Activated CD4-positive, alpha-beta T cell treated with anti-CD3 and anti-CD28 coated beads for 24 hours (primary cell): ENCODE data around the gene LY9.

Experiments
- DNase-seq, 2 donors: peaks; one replicate each; pipeline ENCODE4 v3.0.0-alpha.2; 2020; ENCODE audit warnings: low read depth in 2 of 2

LY9 gene

DNA sequence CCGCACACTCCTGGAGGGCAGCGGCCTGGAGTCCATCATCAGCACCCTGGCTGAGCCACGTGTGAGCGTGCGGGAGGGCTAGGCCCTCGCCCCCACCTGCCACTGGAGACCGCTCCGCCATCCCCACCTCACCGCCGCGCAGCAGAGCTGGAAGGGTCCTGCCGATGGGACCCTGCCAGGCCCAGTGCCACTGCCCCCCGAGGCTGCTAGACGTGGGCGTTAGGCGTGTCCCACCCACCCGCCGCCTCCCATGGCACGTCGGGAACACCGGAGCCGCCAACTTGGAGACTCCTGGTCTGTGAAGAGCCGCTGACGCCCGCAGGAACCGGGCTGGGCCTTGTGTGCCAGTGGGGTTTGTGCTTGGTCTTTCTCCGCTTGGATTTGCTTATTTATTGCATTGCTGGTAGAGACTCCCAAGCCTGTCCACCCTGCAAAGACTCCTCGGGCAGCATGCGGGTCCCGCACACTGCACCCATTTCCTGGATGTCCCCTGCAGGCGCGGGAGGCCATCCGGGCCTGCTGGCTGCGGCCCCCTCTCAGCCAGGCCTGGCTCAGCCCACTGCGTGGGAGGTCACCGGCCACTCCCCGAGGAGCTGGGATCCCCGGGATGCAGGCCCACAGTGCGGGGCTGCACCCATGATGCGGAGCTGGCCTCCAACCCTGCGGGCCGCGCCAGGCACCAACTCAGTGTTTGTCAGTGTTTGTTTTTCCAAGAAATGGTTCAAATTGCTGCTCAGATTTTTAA is 6.0 kb downstream of the LY9 start:
- no peak for DNase-seq

DNA sequence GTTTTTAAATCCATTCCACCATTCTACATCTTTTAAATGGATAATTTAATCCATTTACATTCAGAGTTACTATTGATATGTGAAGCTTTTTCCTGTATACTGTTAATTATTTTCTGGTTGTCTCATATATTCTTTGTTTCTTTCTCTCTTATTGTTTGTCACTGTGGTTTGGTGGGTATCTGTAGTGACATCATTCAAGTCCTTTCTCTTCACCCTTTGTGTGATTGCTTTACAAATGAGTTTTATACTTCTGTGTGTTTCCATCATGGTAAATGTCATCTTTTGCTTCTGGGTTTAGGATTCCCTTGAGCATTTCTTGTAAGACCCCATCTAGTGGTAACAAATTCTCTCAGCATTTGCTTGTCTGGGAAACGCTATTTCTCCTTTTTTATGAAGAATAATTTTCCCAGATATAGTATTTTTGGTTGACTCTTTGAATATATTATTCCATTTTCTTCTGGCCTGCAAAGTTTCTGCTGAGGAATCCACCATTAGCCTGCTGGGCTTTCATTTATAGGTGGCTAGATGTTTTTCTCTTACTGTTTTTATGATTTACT is 10.2 kb downstream of the LY9 start:
- no peak for DNase-seq

DNA sequence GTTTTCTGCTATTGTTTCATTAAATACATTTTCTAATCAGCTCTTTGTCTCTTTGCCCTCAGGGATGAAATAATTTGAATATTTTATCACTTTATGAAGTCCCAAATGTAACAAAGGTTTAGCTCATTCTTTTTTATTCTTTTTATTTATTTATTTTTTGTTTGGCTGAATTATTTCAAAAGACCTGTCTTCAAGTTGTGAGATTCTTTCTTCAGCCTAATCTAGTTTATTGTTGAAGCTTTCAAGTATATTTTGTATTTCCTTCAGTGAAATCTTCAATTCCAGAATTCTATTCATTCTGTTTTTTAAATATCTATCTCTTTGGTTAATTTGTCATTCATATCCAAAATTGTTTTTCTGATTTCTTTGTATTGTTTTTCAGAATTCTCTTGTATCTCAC is 10.8 kb downstream of the LY9 start:
- no peak for DNase-seq

DNA sequence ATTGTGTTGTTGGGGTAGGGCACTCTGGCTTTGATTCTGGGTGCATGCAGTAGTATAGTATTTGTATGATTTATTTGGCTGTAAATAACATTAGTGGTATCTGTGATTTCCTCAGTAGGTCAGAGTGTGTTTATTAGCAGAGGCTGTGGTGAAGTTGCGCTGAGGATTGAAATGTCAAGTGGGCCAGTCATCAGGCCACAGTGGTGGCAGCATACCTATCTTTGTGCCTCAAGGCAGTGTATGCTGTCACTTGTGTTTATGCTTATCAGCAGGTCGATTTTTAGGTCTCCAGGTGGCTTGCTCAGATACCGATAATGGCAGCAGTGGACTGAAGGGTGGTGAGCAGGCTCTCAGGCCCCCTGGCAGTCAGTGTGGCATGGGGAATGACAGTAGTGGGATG is 11.3 kb downstream of the LY9 start:
- no peak for DNase-seq

DNA sequence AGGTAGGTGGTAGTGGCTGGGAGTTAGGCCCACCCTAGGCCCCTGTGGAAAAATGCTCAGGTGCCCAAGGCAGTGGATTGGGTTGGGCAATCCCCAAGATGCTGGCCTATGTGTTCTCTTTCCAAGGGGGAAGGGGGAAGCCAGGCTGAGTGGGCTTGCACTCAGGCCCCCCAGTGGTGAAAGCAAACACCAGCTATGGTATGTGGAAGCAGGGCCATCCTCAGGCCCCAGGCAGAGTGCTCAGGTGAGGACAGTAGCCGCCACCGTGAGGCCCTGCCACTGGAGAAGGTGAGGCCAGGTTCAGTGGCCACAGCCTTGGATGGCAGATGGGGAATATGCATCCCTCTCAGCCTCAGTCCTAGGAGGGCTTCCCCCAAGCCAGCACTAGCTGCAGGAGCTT is 11.8 kb downstream of the LY9 start:
- DNase-seq: no peak

DNA sequence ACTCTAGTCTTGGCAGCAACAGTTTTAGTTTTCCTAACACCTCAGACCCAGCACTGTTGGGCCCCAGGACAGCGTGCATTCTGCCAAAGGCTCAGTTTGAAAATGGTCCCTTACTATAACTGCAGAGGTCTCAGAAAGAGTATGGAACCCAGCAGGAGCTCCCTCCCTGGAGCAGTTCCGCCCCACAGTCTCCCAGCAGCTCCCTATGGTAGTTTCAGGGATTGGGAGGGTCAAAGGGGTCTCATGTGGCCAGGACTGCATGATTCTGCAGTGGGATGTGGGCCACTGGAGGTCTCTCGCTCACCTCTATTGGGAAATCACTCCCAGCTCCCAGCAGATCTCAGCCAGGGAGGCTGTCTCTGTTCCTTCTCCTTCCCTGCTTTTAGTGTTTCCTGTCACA is 12.3 kb downstream of the LY9 start:
- no peak for DNase-seq

DNA sequence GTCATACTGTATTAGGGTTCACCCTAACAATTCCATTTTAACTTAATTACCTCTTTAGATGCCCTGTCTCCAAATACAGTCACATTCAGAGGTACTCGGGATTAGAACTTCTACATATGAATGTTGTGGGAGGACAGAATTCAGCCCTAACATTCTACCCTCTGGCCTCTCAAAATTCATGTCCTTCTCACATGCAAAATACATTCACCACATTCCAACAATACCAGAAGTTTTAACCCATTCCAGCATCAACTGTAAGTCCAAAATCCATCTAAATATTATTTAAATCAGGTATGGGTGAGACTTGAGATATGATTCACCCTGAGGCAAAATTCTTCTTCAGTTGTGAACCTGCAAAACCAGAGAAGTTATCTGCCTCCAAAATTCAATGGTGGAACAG is 14.5 kb downstream of the LY9 start:
- DNase-seq: no peak

DNA sequence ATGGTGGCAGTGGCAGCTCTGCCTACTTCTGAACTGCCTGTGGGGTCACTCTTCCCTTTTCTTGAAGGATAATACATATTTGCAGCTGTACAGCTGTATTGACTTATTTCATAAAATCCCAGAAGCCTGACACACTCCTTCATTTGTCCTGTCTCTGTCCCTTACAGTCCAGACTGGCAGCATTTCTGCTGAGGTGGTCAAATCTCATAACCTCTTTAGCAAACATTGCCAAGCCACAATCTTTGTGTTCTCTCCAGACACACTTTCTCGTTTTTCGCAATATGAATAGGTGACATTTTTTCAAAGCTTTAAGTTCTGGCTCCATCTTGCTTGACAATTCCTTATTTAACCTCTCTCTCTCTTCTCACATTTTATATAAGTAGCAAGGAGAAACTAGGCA is 15.2 kb downstream of the LY9 start:
- no peak for DNase-seq

DNA sequence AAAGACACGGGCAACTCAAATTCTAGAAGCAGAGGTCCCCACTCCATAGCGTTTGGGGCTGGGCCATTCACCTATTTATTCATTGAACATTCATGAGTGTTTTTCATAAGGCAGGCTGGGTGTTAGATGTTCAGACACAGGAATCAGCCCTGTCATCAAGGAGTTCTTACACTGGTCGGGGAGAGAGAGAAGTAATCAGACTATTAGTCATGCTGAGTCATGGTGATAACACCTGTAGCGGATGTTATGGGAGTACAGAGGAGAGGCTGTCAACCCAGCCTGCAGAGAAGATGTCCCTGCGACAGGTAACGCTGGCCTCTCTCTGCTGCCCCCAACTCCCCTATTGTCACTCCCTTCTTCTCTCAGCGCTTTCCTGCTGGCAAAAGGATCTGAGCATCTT is 17.2 kb downstream of the LY9 start:
- no peak for DNase-seq

DNA sequence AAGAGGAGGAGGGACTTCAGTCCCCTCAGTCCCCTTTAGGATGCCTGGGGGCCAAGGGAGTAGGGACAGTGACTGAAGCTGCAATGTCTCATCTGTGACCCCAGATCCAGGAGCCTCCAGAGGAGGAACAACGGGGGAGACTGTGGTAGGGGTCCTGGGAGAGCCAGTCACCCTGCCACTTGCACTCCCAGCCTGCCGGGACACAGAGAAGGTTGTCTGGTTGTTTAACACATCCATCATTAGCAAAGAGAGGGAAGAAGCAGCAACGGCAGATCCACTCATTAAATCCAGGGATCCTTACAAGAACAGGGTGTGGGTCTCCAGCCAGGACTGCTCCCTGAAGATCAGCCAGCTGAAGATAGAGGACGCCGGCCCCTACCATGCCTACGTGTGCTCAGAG is 18.3 kb downstream of the LY9 start:
- no peak for DNase-seq

DNA sequence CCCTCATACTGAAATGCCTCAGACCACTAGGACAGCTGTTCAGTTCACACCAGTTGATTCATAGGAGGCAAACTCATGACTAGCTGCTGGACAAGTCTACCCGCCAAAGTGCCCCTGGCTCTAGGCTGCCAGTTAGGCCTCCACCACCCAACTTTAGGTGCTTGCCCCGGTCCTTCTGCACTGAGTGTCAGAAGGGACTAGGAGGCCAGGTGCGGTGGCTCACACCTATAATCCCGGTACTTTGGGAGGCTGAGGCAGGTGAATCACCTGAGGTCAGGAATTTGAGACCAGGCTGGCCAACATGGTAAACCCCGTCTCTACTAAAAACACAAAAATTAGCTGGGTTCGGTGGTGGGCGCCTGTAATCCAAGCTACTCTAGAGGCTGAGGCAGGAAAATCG is 18.9 kb downstream of the LY9 start:
- no peak for DNase-seq

DNA sequence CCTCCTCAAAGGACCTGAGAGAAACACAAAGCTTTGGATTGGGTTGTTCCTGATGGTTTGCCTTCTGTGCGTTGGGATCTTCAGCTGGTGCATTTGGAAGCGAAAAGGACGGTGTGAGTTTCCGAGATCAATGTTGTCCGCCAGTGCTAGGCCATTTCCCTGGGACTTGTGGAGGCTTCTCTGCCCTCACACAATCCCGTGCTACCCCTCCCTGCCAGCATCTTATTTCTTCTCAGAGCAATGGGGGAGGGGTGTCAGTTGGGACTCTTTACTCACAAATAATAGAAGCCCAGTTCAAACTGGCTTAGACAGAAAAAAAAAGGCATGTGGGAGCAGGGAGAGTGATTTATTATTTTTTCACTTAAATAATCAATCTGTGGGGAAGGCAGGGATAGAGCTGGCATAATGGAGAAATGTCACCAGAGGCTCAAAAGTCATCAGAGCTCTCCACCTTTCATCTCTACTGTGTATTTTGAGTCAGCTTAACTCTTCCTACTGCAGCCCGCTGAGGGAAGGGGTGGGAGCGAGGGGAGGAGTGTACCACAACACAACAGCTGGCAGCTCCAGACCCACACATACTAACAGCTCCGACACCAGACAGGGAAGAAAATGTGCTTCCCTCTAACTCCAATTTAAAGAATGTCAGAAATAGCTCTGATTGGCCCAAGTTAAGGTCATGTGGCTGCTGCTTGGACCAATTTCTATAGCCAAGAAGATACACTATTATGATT is 22.4 kb downstream of the LY9 start:
- DNase-seq: no peak

DNA sequence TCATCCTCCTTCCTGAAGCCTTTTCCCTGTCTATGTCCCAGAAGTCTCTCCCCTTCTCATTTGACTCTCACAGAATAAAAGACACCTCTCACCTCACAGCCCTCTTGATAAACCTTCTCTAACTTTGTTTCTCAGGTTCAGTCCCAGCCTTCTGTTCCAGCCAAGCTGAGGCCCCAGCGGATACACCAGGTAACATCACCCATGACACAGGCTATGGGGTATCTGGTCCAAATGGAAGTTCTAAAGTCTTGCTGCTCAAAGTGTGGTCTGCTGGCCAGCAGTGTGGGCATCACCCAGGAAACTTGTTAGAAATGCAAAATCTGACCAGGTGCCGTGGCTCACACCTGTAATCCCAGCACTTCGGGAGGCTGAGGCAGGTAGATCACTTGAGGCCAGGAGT is 23.2 kb downstream of the LY9 start:
- no peak for DNase-seq

DNA sequence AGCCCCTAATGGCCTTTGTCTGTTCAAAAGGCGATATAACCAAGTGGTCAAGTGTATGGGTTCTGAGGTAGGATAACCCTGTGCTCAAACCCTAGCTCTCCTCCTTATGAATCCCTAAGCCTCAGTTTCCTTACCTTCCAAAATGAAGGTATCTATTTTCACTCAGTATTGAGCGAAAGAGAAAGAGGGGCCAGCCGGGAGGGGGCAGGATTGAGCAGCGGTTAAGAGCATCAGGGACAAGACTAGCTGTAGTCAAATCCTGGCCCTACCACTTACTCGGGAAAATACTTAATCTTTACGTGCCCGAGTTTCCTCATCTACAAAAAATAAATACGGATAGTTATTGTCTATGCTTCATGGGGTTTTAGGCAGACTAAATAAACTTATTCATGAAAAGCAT is 25.7 kb downstream of the LY9 start:
- no peak for DNase-seq

DNA sequence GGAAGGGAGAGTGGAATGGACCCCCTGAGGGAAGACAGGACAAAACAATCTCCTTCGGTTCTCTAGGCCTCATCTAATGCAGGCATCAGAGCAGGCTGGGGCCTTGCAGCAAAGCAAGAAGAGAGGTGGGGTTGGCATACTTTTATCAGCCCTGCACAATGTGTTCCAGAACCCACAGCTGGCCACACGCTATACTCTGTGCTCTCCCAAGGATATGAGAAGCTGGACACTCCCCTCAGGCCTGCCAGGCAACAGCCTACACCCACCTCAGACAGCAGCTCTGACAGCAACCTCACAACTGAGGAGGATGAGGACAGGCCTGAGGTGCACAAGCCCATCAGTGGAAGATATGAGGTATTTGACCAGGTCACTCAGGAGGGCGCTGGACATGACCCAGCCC is 27.3 kb downstream of the LY9 start:
- no peak for DNase-seq

DNA sequence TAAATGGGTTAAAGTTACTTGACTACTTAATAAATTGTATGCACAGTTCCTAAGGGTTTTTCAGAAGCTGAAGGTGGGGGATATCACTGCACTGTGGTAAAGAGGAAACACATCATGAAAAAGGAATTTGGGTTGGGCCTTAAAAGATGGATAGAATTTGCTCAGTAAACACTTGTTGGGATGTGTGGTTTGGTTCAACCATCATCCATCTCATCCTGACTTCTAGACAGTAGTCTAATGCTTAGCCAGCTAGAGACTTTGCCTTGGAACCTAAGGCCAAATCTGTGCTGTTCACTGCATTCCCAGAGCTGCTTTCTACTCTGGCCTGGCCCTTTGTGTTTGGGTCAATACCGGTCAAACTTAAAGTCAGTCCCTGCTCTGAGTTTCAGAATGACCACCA is 30.6 kb downstream of the LY9 start:
- DNase-seq: no peak

DNA sequence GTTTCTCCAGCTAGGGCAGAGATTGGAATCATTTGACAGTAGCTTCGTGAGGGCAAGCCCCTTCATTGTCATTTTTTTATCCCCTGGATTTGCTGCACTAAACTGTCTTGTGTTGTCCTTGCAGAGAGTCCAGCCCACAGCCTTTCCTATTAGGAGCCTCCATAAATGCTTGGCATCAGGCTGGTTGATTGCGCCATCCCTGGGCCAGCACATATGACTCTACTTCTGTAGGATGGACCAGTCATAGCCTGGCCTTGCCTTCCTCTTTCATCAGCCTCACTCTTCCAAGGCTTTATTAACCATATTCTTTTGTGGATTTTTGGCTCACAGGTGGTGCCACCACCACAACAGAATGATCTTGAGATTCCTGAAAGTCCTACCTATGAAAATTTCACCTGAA is 31.4 kb downstream of the LY9 start:
- no peak for DNase-seq

DNA sequence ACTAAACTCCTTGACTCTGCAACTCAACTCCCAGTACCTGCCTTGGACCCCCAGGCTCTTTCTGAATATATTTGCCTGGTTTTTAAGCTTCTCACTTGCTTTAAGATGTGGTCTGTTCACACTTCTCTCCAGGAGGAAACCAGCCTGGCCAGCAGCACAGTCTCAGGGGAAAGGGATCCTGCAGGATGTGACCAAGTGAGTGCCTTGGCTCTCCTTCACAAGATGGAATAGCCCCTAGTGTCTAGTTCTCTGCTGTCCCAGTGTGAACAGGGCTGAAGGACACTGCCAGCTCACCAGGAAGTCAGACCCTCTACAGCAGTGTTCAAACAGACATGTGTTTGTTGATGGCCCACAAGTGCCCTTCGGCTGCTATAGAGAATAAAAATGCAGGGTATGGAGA is 33.8 kb downstream of the LY9 start:
- no peak for DNase-seq

DNA sequence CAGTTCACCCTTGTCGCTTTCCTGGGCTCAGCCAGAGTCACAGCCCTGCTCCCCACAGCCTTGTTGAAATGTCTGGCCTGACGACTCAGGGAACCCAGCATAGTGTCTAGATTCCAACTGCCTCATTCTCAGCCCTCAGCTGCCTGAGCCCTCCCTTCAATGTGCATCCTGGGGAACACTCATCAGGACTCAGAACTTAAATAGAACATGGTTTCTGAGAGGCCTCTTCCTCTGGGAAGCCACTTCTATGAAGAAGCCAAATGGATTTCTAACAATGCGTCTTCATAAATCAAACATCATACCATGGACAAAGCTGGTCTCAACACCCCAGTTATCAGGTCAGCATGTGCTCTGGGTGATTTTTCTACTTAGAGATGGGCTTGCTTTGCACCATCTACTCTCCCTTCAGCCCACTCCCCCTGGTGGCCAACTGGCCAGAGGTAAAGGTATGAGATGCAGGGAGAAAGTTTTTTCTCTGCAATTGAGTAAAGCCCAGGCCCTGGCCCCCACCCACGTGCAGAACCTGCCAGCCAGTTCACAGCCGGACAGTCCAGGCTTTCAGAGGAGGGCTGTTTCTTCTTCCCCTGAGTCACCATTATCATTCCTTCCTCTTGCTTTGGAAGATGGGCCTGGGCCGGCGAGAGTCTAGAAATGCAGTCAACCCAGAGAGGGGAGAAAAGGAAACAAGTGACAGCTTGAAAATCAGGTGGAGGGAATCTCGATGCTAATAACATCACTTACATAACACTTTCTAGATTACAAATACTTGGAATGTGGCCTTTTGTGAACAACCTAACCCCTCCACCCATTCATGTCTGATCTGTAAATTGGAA is 34.6 kb downstream of the LY9 start:
- peak; percentile 69 for DNase-seq

DNA sequence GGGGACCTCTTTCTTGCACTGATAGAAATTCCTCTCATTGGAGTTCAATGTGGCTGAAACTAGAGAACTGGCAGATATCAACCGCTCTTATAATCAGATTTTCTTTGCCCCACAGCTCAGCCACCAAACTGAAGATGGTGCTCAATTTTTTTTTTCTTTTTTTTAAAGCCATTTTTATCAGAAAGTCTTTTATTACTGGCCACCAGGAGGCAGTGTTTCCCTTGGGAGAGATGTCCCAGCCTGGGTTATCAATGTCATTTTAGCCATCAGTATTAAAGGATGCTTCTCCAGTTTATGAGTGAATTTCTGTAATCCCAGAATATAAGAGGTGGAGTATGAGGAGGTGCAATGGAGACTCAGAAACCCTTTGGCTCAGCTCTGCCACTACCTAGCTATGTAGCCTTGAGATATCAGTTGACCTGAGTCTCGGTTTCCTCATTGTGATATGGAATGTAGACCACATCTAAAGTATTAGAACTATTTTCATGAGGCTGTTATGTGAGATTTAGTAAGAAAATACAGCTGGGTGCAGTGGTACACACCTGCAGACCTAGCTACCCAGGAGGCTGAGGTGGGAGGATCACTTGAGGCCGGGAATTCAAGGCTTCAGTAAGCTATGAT is 39.1 kb downstream of the LY9 start:
- DNase-seq: peak in 1 of 2 donors; percentile 53

DNA sequence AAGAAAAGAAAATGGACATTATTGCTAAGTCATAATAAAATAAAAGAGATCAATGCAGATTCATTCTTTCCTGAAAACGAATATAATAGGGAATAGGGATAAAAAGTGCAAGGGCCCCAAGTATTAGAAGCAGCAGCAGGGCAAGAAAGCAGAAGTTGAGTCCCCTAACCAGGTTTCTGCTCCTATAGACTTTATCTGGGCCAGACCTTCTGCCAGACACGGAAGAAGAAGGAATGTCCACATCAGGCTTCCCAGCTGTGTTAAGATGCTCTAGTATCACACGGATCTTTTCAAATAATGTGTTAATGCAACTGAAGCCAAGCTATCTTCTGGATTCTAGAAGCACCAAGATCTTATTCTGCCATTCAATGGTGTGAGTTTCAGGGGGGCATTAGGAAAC is 39.8 kb downstream of the LY9 start:
- DNase-seq: no peak

DNA sequence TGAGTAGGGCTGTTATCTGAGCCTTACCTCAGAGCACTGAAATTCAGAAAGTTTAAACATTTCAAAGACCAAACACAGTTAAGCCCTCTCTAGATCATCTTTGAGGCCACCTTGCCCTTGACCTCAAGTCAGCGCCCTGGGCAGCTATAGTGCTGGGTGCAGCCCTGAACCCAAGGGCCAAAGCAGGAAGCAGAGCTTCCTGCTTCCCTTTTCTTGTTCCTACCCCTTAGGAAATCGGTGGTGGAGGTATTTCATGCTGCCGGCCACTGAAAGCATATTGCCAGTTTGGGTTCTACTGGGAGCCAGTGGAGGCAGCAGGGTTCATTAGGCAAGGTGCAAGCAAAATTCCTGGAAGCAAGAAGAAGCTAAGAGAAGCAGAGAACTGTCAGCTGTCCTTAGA is 40.6 kb downstream of the LY9 start:
- no peak for DNase-seq
